Ishikawa (cell line): ENCODE results near the gene AGXT.

Source experiments
- CEBPB ChIP-seq: IDR thresholded peaks from 2 replicates; pipeline ENCODE4 v1.6.1; 2012
- CREB1 ChIP-seq: IDR thresholded peaks from 2 replicates; pipeline ENCODE4 v1.6.1; 2012; ENCODE audit warnings: low read depth
- EGR1 ChIP-seq: IDR thresholded peaks from 2 replicates; pipeline ENCODE4 v1.6.1; 2012
- EP300 ChIP-seq: IDR thresholded peaks from 2 replicates; pipeline ENCODE4 v1.6.1; 2012; ENCODE audit warnings: borderline replicate concordance
- FOXM1 ChIP-seq: IDR thresholded peaks from 2 replicates; pipeline ENCODE4 v1.6.1; 2012; ENCODE audit warnings: low read depth, borderline replicate concordance
- NFIC ChIP-seq: IDR thresholded peaks from 2 replicates; pipeline ENCODE4 v1.6.1; 2012
- RAD21 ChIP-seq: IDR thresholded peaks from 2 replicates; pipeline ENCODE4 v1.6.1; 2012; ENCODE audit warnings: low read depth
- TAF1 ChIP-seq: IDR thresholded peaks from 2 replicates; pipeline ENCODE4 v1.6.1; 2012; ENCODE audit warnings: low read depth, mild to moderate bottlenecking
- TCF12 ChIP-seq: IDR thresholded peaks from 2 replicates; pipeline ENCODE4 v1.6.1; 2012; ENCODE audit warnings: low read depth
- TEAD4 ChIP-seq: IDR thresholded peaks from 2 replicates; pipeline ENCODE4 v1.6.1; 2012
- YY1 ChIP-seq: IDR thresholded peaks from 2 replicates; pipeline ENCODE4 v1.6.1; 2012; ENCODE audit warnings: low read depth
- ZBTB7A ChIP-seq: IDR thresholded peaks from 2 replicates; pipeline ENCODE4 v1.6.1; 2012; ENCODE audit warnings: low read depth
- TF ChIP-seq, protein P1 (sequence below): IDR thresholded peaks from 2 replicates; pipeline ENCODE4 v1.6.1; 2012
- TF ChIP-seq, protein P2 (sequence below): IDR thresholded peaks from 2 replicates; pipeline ENCODE4 v1.6.1; 2012
- TF ChIP-seq, protein P3 (sequence below): IDR thresholded peaks from 2 replicates; pipeline ENCODE4 v1.6.1; 2012; ENCODE audit warnings: low read depth, mild to moderate bottlenecking

The AGXT gene

DNA sequence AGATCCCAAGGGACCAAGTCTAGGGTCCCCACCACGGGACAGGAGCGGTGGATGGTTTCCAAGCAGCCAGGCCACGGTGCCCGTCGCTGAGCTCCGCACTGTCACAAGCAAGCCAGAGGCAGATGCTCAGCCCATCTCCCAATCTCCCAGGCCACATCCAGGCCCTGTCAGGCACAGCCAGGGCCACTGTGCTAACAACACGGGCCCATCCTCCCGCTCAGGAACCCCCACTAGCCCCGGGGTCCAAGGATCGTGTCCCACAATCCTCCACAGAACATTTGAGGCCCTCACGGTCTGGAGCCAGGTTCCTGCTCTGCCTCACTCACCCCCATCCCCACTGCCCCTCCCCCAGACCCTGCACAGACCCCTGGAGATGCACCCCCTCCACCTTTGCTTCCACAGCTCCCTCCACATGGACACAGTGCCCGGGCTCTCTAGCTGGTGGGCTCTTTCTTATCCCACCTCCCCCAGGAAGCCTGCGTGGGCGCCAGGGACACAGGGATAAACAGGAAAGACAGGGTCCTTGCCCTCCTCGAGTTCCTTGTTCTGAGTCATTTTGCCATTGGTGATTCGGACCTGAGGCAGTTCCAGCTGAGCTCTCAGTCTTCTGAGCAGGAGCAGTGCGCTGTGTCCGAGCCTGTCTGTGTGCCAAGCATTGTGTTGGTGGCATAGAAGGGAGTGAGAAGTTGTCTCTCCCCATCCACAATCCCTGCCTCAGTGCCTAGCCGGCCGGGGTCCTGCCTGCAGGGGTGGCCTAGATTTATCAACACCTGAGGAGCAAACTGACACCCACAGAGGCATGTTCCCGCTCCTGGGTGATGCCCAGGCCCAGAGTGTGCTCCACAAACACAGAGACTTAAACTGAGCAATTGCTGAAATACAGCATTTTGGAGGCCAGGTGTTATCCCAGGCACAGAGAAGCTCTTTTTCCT is 44.5 kb downstream of the AGXT start:
- TF ChIP-seq, protein P1, sequence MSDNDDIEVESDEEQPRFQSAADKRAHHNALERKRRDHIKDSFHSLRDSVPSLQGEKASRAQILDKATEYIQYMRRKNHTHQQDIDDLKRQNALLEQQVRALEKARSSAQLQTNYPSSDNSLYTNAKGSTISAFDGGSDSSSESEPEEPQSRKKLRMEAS = peak; percentile 25; the same call in 1 of the 2 replicates
- no peak for TF ChIP-seq EGR1

DNA sequence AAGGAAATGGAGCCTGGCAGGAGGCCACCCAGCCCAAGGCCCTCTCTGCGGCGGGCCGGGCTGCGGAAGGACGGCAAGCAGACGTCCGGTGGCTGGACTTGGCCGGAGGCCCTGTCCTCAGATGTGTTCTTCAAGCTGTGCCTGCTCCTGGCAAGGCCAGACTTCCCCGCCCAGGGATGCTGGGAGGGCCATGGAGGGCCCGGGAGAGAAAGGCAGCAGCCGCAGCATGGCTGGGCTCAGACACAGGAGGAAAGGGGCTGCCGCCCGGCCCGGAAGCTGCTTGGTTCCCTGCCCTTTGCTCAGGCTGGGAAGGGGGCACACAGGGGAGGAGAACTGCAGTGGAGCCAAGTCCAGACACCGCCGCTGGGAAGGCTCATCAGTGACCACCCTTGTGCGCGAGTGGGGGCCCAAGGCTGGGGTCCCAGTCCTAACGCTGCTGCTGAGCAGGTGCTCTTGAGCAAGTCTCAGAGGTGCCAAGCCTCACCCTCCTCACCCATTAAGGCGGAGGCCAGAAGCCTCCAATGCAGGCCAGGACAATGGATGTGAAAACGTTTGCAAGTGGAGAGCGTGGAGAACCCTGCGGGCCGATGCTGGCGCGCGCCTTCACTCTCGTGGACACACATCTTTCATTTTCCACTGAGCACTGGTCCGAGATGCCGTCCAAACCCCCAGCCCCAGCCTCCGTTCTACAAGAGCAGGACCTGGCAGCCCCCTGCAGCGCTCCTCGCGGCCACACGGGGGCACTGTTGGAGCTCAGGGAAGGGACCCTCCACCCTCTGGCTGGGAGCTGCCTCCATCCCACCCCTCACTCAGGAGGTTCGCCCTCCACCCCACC is 45.4 kb downstream of the AGXT start:
- TF ChIP-seq FOXM1 (no peak; the same call in 1 of the 2 replicates), ZBTB7A (peak; percentile 95; the same call in 1 of the 2 replicates), TCF12 (peak; percentile 85), EP300 (peak; percentile 69), CREB1 (no peak), RAD21 (peak; percentile 77), YY1 (0 out of 2 replicates have a peak, but pooled peaks have one; percentile 45), NFIC (peak; percentile 88), CEBPB (no peak)
- TF ChIP-seq, protein P2, sequence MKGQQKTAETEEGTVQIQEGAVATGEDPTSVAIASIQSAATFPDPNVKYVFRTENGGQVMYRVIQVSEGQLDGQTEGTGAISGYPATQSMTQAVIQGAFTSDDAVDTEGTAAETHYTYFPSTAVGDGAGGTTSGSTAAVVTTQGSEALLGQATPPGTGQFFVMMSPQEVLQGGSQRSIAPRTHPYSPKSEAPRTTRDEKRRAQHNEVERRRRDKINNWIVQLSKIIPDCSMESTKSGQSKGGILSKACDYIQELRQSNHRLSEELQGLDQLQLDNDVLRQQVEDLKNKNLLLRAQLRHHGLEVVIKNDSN = no peak

DNA sequence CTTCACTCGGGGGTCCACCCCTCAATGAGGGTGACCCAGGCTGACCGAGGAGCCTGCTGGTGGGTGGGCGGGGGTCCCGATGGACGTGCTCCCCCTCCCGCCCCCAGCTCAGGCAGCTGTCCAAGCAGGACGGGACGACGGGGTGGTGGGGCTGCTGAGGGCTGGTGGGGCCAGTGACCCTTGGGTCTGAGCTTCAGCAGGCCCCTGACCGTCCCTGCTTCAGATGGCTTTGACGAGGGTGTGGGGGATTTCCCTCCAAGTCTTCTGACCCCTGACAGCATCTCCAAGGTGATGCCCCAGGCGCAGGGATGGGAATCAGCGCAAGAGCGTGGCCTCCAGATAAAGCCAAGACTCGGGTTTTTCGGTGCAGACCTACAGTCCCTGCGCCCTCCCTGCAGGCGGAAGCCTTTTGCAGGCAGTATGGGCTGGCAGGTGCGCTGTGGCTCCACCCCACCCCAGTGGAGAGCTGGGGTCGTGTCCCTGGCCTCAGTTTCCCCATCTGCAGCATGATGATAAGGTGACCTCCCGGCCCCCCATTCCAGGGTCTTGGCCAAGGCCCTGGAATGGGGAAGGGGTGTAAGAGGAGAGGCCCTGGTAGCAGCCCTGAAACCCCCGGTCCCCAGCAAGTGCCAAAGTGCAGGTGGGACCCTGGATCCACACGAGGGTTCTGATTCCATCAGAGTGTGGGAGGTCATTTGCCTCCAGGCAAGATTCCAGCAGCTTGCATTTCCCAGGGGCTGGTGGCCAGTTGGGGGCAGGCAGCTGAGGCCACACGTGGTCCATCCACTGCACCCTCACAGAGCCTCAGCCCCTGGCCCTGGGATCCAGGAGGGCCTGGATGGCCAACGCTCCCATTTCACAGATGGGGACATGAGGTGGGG is 46.3 kb downstream of the AGXT start:
- TF ChIP-seq TCF12 (no peak), FOXM1 (no peak), YY1 (no peak), EGR1 (no peak), ZBTB7A (no peak), TEAD4 (no peak), TAF1 (no peak), RAD21 (no peak), CEBPB (no peak), NFIC (no peak), EP300 (no peak), CREB1 (no peak)
- TF ChIP-seq, protein P1 = no peak
- TF ChIP-seq, protein P3, sequence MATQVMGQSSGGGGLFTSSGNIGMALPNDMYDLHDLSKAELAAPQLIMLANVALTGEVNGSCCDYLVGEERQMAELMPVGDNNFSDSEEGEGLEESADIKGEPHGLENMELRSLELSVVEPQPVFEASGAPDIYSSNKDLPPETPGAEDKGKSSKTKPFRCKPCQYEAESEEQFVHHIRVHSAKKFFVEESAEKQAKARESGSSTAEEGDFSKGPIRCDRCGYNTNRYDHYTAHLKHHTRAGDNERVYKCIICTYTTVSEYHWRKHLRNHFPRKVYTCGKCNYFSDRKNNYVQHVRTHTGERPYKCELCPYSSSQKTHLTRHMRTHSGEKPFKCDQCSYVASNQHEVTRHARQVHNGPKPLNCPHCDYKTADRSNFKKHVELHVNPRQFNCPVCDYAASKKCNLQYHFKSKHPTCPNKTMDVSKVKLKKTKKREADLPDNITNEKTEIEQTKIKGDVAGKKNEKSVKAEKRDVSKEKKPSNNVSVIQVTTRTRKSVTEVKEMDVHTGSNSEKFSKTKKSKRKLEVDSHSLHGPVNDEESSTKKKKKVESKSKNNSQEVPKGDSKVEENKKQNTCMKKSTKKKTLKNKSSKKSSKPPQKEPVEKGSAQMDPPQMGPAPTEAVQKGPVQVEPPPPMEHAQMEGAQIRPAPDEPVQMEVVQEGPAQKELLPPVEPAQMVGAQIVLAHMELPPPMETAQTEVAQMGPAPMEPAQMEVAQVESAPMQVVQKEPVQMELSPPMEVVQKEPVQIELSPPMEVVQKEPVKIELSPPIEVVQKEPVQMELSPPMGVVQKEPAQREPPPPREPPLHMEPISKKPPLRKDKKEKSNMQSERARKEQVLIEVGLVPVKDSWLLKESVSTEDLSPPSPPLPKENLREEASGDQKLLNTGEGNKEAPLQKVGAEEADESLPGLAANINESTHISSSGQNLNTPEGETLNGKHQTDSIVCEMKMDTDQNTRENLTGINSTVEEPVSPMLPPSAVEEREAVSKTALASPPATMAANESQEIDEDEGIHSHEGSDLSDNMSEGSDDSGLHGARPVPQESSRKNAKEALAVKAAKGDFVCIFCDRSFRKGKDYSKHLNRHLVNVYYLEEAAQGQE = no peak
- TF ChIP-seq, protein P2 = no peak

DNA sequence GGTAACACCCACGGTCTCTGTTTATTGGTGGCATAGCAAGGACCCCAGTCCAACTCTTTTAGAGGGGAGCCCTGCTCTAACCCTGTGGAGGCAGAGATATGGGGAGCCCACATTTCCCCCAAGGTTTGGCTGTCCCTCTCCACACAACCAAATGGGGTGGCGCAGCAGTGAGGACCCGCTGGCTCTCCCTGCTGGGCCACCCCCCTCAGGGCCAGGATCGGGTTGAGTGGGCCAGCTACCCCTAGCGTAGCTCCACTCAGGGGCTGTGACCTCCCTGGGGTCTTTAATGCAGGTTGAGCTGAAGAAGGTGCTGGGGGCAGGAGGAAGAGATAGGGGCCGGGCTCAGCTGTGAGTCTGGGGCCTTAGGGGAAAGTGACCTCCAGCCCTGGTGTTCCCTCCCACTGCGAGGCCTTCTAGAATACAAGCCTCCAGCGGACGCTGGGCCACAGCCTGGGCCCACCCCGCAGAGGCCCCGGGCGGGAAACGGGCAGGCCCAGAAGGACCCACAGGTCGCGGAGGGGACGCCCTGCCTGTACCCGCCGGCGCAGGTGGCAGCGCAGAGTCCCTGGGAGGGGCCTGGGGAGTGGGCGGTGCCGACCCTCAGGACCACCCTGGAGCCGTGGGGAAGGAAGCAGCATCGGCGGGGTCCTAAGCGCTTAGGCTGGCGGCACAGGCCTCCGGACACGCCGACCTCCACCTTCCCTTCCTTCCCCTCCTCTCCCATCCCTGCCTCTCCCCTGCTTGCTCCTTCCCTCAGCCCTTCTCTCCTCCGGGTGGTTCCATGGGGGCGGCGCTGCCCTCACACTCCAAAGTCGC is 47.1 kb downstream of the AGXT start:
- TF ChIP-seq, protein P1 = no peak
- TF ChIP-seq RAD21 = no peak
- no peak for TF ChIP-seq YY1
- no peak for TF ChIP-seq FOXM1
- TF ChIP-seq CREB1 = no peak
- TF ChIP-seq CEBPB = no peak
- TF ChIP-seq, protein P3 = no peak
- TF ChIP-seq TCF12 = no peak
- TF ChIP-seq NFIC = no peak
- TF ChIP-seq EGR1 = no peak
- TF ChIP-seq, protein P2 = no peak
- TF ChIP-seq TEAD4 = no peak
- no peak; the same call in none of the 2 replicates for TF ChIP-seq ZBTB7A
- no peak for TF ChIP-seq EP300
- no peak for TF ChIP-seq TAF1
